ENCODE data around the gene PPP1R15A.
A peak's percentile ranks its signal among the peaks of the same experiment; 100 is the strongest.
"Not testable (repeated sequence)": the region's sequence is repeated elsewhere in the genome, so short reads cannot be mapped to it uniquely, and the experiment has no call there.

PPP1R15A gene

GRCh38 chr19:48914181-48914580 lies 42.0 kb downstream of the PPP1R15A start:
- DNase-seq (ENCODE audit: low read depth in 2 of 2), result no peak

GRCh38 chr19:48915757-48916156 lies 43.5 kb downstream of the PPP1R15A start:
- no peak for DNase-seq (ENCODE audit: low read depth in 2 of 2)

DNA sequence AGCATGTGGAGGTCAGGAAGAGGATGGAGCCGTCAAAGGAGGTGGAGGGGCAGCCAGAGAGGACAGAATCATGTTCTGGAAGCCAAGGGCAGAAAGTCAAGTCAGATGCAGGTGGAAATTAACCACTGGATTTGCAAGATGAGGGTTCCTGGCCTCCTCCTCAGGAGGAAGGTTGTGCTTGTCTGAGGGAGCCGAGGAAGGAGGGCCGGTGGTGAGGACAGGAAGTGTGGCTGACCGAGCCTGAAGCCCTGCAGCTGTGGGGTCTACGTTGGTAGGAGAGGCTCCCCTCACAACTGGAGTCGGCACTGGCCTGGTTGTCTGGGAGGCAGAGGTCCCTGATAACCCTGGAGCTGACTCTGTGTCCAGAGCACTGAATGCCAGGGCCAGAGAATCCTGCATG lies 45.9 kb downstream of the PPP1R15A start:
- DNase-seq (ENCODE audit: low read depth in 2 of 2), result no peak

- DNase-seq (ENCODE audit: low read depth in 2 of 2), result no peak
Measured at GRCh38 chr19:48918801-48919247, 46.6 kb downstream of the PPP1R15A start.

DNA sequence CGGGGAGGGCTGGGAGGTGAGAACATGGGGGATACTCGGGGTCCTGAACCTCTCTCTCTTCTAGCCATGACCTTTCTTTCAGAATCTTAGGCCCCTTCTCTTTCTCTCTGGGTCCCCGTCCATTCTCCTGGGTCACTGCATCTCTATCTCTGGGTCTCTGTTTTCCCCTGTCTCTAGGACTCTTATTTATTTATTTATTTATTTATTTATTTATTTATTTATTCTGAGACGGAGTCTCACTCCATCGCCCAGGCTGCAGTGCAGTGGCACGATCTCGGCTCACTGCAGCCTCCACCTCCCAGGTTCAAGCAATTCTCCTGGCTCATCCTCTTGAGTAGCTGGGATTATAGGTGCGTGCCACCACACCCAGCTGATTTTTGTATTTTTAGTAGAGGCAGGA lies 47.0 kb downstream of the PPP1R15A start:
- DNase-seq (ENCODE audit: low read depth in 2 of 2), result not testable (repeated sequence)

DNA sequence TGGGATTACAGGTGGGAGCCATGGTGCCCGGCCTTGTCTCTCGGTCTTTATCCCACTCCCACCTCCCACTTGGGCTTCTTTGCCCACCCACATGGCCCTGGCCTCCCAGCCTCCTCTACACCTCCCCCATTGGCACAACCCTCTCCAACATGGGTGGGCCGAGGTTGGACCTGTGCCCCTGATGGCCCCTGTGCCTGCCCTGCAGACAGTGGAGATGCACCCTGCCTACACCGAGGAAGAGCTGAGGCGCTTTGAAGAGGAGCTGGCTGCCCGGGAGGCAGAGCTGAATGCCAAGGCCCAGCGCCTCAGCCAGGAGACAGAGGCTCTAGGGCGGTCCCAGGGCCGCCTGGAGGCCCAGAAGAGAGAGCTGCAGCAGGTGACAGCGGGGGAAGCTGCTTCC lies 48.7 kb downstream of the PPP1R15A start:
- no peak for DNase-seq (ENCODE audit: low read depth in 2 of 2)

- DNase-seq (ENCODE audit: low read depth in 2 of 2), result no peak
Measured at GRCh38 chr19:48921721-48922500, 49.7 kb downstream of the PPP1R15A start.

DNA sequence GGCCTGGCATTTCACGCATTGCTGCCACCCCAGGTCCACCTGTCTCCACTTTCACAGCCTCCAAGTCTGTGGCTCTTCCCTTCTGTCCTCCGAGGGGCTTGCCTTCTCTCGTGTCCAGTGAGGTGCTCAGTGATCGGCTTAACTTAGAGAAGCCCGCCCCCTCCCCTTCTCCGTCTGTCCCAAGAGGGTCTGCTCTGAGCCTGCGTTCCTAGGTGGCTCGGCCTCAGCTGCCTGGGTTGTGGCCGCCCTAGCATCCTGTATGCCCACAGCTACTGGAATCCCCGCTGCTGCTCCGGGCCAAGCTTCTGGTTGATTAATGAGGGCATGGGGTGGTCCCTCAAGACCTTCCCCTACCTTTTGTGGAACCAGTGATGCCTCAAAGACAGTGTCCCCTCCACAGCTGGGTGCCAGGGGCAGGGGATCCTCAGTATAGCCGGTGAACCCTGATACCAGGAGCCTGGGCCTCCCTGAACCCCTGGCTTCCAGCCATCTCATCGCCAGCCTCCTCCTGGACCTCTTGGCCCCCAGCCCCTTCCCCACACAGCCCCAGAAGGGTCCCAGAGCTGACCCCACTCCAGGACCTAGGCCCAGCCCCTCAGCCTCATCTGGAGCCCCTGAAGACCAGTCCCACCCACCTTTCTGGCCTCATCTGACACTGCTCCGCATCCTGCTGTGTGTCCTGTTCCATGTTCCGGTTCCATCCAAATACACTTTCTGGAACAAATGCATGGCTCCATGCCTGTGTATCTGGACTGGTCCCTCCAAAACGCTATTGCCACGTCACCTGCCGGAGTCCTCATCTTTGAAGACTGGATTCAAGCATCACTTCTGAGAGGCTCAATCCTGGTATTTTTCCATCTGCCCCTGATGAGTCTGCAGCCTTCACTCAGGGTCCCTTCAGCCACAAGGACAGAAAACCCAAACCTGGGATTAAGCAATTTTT lies 50.6 kb downstream of the PPP1R15A start:
- DNase-seq (ENCODE audit: low read depth in 2 of 2), result no peak

DNA sequence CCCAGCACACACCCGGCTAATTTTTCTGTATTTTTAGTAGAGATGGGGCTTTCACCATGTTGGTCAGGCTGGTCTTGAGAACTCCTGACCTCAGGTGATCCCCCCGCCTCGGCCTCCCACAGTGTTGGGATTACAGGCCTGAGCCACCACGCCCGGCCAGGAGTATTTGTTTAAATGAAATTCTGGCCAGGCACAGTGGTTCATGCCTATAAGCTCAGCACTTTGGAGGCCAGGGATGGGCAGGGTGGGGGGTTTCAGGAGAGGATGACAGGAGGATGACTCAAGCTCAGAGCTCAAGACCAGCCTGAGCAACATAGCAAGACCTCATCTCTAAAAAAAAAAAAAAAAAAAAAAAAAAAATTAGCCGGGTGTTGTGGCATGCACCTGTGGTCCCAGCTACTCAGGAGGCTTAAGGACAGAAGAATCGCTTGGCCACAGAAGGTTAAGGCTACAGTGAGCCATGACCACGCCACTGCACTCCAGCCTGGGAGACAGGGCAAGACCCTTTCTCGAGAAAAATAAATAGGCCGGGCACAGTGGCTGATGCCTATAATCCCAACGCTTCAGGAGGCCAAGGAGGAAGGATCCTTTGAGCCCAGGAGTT lies 53.1 kb downstream of the PPP1R15A start:
- peak in 1 of 2 experiments; percentile 26 for DNase-seq (ENCODE audit: low read depth in 2 of 2)
